Activated CD4-positive, alpha-beta T cell treated with anti-CD3 and anti-CD28 coated beads, Interleukin-2, amount 50 U/mL, for 24 hours (primary cell): Measurements from ENCODE around the gene SDHB.

ENCODE experiments used
- DNase-seq, 2 donors: peaks; one replicate each; pipeline ENCODE4 v3.0.0-alpha.2; 2020; ENCODE audit warnings: low read depth in 1 of 2, low spot score in 1 of 2

SDHB gene

GRCh38 chr1:16970132-16970910, 83.5 kb downstream of the SDHB start:
- no peak for DNase-seq

DNA sequence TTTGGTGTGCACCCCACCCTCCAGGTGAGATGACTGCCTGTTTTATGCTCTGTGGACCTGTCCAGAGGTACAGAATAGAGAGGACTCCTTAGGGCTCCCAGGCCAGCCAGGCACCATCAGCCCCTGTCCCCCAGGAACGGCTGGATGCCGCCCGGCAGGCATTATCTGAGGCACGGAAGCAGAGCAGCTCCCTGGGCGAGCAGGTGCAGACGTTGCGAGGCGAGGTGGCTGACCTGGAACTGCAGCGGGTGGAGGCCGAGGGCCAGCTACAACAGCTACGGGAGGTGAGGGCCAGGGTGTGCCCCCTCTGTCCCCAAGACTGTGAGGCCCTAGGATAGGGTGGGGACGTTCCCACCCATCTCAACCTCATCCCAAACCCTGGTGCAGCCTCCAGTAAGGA, 84.2 kb downstream of the SDHB start:
- no peak for DNase-seq

DNA sequence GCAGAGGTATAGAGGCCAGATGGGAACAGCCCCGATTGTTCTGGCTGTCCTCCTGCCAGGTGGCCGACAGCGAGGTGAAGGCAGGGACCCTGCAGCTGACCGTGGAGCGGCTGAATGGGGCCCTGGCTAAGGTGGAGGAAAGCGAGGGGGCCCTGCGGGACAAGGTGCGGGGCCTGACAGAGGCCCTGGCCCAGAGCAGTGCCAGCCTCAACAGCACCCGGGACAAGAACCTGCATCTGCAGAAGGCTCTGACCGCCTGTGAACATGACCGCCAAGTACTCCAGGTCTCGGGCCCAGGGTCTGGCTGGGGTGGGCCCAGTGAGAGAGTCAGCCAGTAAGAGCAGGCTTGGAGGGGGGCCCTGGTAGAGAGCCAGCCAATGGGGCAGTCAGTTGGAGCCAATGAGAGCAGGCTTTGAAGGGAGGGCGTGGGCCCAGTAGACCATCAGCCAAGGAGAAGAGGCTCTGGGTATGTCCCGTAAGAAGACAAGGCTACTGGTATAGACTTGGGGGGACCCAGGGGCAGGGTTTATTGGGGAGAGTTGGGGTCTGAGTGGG, 84.7 kb downstream of the SDHB start:
- DNase-seq: no peak
